GM12872 (cell line): Measurements from ENCODE around the gene SLC38A4.

Experiments used
- CTCF ChIP-seq: IDR thresholded peaks from 3 replicates; pipeline ENCODE4 v1.5.1; 2011; ENCODE audit warnings: low read depth, mild to moderate bottlenecking, low read length, moderate library complexity; ENCODE audit not compliant: insufficient read depth

The SLC38A4 gene

GRCh38 chr12:46825591-46826414 lies at the start of gene SLC38A4:
TSS of gene SLC38A4 (minus strand) at chr12:46825997. CDS start at chr12:46793071, 32,926 bp downstream.
- no peak for TF ChIP-seq CTCF

- no peak for TF ChIP-seq CTCF
These were observed 49.3 kb upstream of the SLC38A4 start for GRCh38 chr12:46875095-46875494.

- TF ChIP-seq CTCF, result no peak
These were observed 48.8 kb upstream of the SLC38A4 start for GRCh38 chr12:46874642-46875041.

- TF ChIP-seq CTCF, result no peak
These were observed 46.3 kb upstream of the SLC38A4 start for GRCh38 chr12:46872135-46872534.

- no peak for TF ChIP-seq CTCF
These were observed 39.5 kb upstream of the SLC38A4 start for GRCh38 chr12:46865311-46865710.

GRCh38 chr12:46858368-46858767 lies 32.6 kb upstream of the SLC38A4 start:
- TF ChIP-seq CTCF, result no peak

GRCh38 chr12:46857486-46857885 lies 31.7 kb upstream of the SLC38A4 start:
- no peak for TF ChIP-seq CTCF
